Astrocyte of the spinal cord (primary cell): ENCODE measurements around the gene SAMM50.
A peak's percentile ranks its signal among the peaks of the same experiment; 100 is the strongest.

Experiments used
- DNase-seq: peaks from one replicate; pipeline ENCODE4 v3.0.0; 2011; ENCODE audit warnings: low read depth, low spot score
- H3K4me3 ChIP-seq: 2 replicates; pipeline ENCODE4 v1.5.1; 2011; ENCODE audit warnings: low read depth, mild to moderate bottlenecking, low read length, moderate library complexity
- in situ Hi-C: cut with HindIII; loops from 2 replicates; pipeline ENCODE4 v1.10.0; 2017; ENCODE audit warnings: low sequenced_read_pairs
- TF ChIP-seq, protein P1 (sequence below): IDR thresholded peaks from 2 replicates; pipeline ENCODE4 v1.5.1; 2012; ENCODE audit warnings: low read depth, mild to moderate bottlenecking, low read length, inconsistent platforms

SAMM50 gene

DNA sequence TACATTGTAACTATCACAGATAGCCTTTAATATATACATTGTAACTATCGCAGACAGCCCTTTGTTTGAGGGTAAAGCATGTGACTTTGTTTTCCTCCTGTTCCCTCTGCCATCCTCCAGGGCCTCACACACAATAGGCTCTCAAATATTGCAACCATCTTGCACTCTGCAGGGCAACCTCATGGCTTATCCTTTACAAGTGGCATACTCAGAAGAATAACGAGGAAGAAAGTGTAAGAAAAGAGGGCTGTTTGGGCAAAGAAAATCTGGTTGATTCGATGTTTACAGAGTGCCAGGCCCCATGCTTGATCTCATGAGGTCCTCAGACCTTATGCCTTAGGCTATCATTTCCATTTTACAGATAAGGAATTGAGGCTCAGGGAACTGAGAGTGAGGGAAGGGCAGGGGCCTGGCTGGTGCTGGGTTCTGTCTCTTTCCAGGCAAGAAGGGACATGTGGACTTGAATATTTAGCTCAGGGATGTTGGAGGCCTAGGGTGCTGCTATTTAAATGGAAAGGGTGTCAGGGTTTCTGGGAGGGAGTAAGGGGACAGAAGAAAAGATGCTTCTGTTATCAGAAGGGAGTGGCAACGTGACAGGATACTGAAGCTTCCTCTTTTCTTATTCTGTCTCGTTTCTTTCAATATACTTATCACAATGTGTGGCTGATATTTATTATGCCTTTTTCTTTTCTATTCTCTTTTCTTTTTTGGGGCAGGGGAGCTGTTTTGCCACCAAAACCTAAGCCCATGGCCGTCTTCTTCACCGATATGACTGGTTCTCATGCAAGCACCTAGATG lies 1.1 kb upstream of the SAMM50 start:
- in situ Hi-C loops, result no loop called here
- H3K4me3 ChIP-seq, result peak overlapping the region; percentile 84
- no peak for DNase-seq
- TF ChIP-seq, protein P1, sequence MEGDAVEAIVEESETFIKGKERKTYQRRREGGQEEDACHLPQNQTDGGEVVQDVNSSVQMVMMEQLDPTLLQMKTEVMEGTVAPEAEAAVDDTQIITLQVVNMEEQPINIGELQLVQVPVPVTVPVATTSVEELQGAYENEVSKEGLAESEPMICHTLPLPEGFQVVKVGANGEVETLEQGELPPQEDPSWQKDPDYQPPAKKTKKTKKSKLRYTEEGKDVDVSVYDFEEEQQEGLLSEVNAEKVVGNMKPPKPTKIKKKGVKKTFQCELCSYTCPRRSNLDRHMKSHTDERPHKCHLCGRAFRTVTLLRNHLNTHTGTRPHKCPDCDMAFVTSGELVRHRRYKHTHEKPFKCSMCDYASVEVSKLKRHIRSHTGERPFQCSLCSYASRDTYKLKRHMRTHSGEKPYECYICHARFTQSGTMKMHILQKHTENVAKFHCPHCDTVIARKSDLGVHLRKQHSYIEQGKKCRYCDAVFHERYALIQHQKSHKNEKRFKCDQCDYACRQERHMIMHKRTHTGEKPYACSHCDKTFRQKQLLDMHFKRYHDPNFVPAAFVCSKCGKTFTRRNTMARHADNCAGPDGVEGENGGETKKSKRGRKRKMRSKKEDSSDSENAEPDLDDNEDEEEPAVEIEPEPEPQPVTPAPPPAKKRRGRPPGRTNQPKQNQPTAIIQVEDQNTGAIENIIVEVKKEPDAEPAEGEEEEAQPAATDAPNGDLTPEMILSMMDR, result no peak

DNA sequence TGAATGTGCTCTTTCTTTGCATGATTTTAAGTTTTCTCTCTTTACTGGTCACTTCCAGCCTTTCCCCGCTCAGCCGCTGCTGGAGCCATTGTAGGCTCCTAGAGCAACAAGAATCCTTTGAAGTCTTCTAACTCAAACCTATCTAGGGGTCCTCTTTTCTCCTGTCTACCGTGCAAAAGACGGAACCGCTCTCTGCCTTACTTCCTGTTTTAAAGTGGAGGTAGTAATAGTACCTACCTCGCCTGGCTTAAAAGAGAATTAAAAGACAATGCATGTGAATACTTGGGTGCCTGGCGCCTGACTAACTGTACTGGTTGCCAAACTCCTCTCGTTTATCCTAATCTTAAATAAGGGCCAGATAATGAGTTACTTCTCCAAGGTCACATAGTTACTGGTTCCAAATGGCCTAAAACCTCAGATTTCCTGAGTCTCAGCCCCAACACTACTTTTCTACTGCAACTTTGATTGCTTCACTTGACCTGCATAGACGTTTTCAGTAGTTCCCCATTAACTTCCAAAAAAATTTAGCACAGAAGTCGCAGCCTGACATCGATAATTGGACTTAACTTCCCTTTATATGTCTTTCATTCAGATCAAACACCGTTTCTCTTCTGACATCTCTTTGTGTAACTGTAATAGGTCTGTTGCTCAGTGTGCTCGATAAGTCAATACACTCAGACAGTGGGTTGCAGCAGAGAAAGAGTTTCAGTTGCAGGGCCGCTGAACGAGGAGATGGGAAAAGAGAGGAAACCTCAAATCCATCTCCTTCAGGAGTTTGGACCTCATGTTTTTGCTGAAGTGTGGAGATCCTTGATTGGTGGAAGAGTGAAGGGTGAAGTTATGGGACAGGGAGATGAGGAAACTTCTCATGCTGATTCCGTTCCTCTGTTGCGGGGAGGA lies 891 bp downstream of the SAMM50 start:
- in situ Hi-C loops, result no loop called here
- peak overlapping the region; percentile 84 for H3K4me3 ChIP-seq
- DNase-seq, result peak; percentile 3
- TF ChIP-seq, protein P1, result no peak

DNA sequence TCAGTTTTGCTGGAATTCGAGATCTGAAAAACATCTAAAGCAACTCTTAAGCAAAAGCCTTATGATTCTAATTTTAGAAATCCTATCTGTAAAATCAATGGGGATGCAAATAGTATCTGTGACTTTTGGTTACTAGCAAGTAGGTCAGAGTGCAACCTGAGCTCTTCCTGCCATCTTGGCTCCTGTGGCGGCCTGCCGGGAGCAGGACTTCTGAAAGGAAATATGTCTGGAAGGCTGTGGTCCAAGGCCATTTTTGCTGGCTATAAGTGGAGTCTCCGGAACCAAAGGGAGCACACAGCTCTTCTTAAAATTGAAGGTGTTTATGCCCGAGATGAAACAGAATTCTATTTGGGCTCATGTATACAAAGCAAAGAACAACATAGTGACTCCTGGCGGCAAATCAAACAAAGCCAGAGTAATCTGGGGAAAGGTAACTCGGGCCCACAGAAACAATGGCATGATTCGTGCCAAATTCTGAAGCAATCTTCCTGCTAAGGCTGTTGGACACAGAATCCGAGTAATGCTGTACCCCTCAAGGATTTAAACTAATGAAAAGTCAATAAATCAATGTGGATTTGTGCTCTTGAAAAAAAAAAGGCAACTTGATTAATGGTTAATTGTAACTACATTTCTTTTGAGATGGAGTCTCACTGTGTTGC lies 1.7 kb downstream of the SAMM50 start:
- in situ Hi-C loops, result no loop called here
- no peak overlapping the region for H3K4me3 ChIP-seq

DNA sequence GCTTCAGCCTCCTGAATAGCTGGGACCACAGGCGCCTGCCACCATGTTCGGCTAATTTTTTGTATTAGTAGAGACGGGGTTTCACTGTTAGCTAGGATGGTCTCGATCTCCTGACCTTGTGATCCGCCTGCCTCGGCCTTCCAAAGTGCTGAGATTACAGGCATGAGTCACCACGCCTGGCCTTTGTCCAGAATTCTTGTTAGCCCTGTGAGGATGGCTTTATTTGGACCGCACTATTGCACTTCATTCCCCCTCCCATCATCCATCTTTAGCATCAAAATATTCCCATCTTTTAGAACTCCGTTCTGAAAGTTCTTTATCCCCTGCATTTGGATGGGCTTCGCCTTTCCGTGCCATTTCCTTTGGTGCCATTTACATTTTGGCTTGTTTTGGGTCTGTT lies 2.6 kb downstream of the SAMM50 start:
- in situ Hi-C loops, result no loop called here
- no peak for DNase-seq
- H3K4me3 ChIP-seq, result no peak overlapping the region
- TF ChIP-seq, protein P1, result no peak

More for the DNA sequence above, 1.7 kb downstream of the SAMM50 start:
- no peak for DNase-seq
- TF ChIP-seq, protein P1, result no peak

DNA sequence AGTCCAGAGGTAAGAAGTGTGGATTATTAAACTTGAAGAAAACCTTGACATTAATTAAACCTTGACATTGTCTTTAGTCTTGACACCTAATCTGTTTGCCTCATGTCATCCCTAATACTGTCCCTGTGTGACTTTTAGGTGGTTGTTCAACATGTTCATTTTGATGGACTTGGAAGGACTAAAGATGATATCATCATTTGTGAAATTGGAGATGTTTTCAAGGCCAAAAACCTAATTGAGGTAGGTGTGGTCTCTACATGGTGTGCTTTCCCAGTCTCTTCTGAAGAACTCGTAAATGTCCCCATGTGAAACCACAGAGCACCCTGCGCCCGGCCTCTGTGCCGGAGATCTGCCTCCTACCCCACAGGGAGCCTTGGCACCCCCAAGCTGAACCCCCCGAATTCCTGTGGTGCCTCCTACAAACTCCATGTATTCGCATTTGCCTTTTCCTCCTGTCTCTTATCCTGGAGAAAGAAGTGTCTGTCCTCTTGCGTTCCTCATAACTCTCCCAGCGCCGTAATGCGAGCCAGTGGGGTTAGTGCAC lies 9.1 kb downstream of the SAMM50 start:
- DNase-seq, result no peak
- in situ Hi-C loops, result no loop called here
- TF ChIP-seq, protein P1, result no peak
- no peak overlapping the region for H3K4me3 ChIP-seq

DNA sequence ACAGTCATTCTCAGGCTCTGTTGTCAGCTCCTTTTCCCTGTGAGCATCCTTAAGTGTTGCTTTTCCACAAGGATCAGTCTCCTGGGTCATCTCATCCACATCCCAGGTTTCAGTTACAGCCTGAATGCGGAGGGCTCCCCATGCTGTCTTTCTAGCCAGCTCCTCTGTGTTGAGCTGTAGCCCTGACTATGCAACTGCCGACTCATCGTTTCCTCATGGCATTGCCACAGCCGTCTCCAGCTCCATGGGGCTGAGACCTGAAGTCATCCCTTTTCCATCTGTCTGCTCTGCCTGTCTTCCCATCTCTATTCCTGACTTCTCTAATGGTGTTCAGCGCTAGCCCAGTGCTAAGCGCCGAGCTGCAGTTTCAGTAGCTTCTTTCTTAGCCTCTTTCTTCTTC lies 11.8 kb downstream of the SAMM50 start:
- TF ChIP-seq, protein P1, result no peak
- in situ Hi-C loops, result no loop called here

More for the DNA sequence above, 11.8 kb downstream of the SAMM50 start:
- H3K4me3 ChIP-seq, result no peak overlapping the region
- DNase-seq, result no peak
